ENCODE measurements around the gene VDAC2. TPM values are rescaled to one million over a fixed set of nuclear protein-coding genes. Genes with fewer than 3 reads are reported as not detected.
"Not testable (repeated sequence)": the region's sequence is repeated elsewhere in the genome, so short reads cannot be mapped to it uniquely, and the experiment has no call there.

The VDAC2 gene
- total and polyA plus RNA-seq, 4 experiments from 2014 or later: 76.9 to 192 (median 114) TPM

DNA sequence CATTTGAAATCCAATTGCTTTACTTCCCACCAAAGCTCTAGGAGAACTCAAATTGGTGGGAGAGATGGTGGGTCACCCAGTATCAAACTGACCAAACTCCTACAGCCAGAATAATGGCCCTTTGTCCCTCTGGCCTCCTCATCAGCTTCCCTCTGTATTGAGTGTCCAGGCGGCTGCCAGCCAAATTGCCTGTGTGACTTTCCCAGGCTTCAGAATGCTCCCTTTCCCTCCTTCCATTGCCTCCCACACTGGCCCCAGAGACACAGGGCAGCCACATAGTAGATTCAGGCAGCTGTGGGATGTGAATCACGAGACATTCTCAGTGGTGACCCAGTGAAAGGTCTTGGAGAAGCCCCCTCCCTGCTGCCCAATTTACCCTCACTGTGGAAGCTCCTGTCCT lies 12.7 kb upstream of the VDAC2 start:
- no peaks in the 10 kb centered on the region for H3K9me3 ChIP-seq (ENCODE audit: control insufficient read depth in 1 of 2, low read length in 2 of 2)
- Mint-ChIP-seq H3K36me3 (peaks cover 0 to 9% of the 10 kb centered on the region in 2 donors), H3K4me1 (no peaks in the 10 kb centered on the region), H3K27me3 (no peaks in the 10 kb centered on the region), H3K9me3 (no peaks in the 10 kb centered on the region), H3K4me3 (peak overlapping the region in 1 of 8 donors; percentile 16), H3K27ac (peak overlapping the region in 2 of 7 donors; percentile 13 to 69)
- no peaks in the 10 kb centered on the region for H3K27me3 ChIP-seq (ENCODE audit: insufficient read depth, low read length)
- H3K27ac ChIP-seq (ENCODE audit: low read depth, low read length): no peak overlapping the region
- intact Hi-C loops (cut with micrococcal nuclease): no loop called here
- no peaks in the 10 kb centered on the region for H3K36me3 ChIP-seq (ENCODE audit: insufficient read depth, low read length)
- no peak overlapping the region for H3K4me3 ChIP-seq (ENCODE audit: low read length in 2 of 2)
- CTCF ChIA-PET (ENCODE audit: partially characterized antibody): interaction anchor here (0.8 to 3.0 kb wide), 3 partner anchors 11 to 37 kb away, joined by 3 to 26 read pairs (median 3); partner anchors contain the start of gene COMTD1
- no peaks in the 10 kb centered on the region for H3K4me1 ChIP-seq (ENCODE audit: insufficient read depth, low read length)
- POLR2A ChIA-PET (ENCODE audit: partially characterized antibody): interaction anchor here (0.7 to 1.4 kb wide), 3 partner anchors 9 to 12 kb away, joined by 3 to 4 read pairs (median 3); no protein-coding TSS in a partner anchor
- no peak for DNase-seq

DNA sequence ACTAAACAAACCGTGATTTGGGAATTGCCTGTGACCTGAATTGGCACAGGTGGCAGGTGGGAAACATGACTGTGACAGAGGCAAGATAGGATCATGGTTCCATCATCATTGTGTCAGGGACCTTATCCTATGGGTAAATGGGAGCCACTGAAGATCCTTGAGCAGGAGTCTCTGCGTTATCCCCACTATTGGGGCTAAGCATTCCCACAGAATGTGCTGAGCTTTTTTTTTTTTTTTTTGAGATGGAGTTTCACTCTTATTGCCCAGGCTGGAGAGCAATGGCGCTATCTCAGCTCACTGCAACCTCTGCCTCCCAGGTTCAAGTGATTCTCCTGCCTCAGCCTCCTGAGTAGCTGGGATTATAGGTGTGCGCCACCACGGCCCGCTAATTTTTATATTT lies 10.6 kb upstream of the VDAC2 start:
- POLR2A ChIA-PET (ENCODE audit: partially characterized antibody): interaction anchor here (1.2 to 2.6 kb wide), 2 partner anchors 10 to 12 kb away, joined by 3 to 15 read pairs; partner anchors contain the start of gene VDAC2
- H3K36me3 ChIP-seq (ENCODE audit: insufficient read depth, low read length); intact Hi-C loops (cut with micrococcal nuclease); H3K27me3 ChIP-seq (ENCODE audit: insufficient read depth, low read length); H3K27ac ChIP-seq (ENCODE audit: low read depth, low read length); H3K9me3 ChIP-seq (ENCODE audit: control insufficient read depth in 1 of 2, low read length in 2 of 2); H3K4me3 Mint-ChIP-seq; H3K27me3 Mint-ChIP-seq; H3K36me3 Mint-ChIP-seq; H3K4me1 Mint-ChIP-seq; H3K4me3 ChIP-seq (ENCODE audit: low read length in 2 of 2); H3K9me3 Mint-ChIP-seq; H3K4me1 ChIP-seq (ENCODE audit: insufficient read depth, low read length); DNase-seq: not testable (repeated sequence)
- CTCF ChIA-PET (ENCODE audit: partially characterized antibody): interaction anchor here (1.1 kb wide), 2 partner anchors 28 to 34 kb away, joined by 3 read pairs; no protein-coding TSS in a partner anchor
- H3K27ac Mint-ChIP-seq: peak overlapping the region in 1 of 7 donors; percentile 70

GRCh38 chr10:75201793-75202307 lies 8.7 kb upstream of the VDAC2 start:
- POLR2A ChIA-PET (ENCODE audit: partially characterized antibody): interaction anchor here (2.6 kb wide), 1 partner anchor 8 kb away, joined by 15 read pairs; the partner anchor contains the start of gene VDAC2
- no peaks in the 10 kb centered on the region for H3K36me3 Mint-ChIP-seq
- no peak overlapping the region for H3K4me3 Mint-ChIP-seq
- no peak overlapping the region for H3K4me3 ChIP-seq (ENCODE audit: low read length in 2 of 2)
- H3K9me3 ChIP-seq (ENCODE audit: control insufficient read depth in 1 of 2, low read length in 2 of 2): no peaks in the 10 kb centered on the region
- H3K27me3 ChIP-seq (ENCODE audit: insufficient read depth, low read length): no peaks in the 10 kb centered on the region
- H3K36me3 ChIP-seq (ENCODE audit: insufficient read depth, low read length): no peaks in the 10 kb centered on the region
- H3K27ac Mint-ChIP-seq: peak overlapping the region in 1 of 7 donors; percentile 23
- no peak for DNase-seq
- H3K27me3 Mint-ChIP-seq: no peaks in the 10 kb centered on the region
- H3K9me3 Mint-ChIP-seq: no peaks in the 10 kb centered on the region
- intact Hi-C loops (cut with micrococcal nuclease): no loop called here
- H3K4me1 Mint-ChIP-seq: no peaks in the 10 kb centered on the region
- CTCF ChIA-PET (ENCODE audit: partially characterized antibody): interaction anchor here (1.5 kb wide), 1 partner anchor 14 kb away, joined by 4 read pairs; no protein-coding TSS in a partner anchor
- no peak overlapping the region for H3K27ac ChIP-seq (ENCODE audit: low read depth, low read length)
- H3K4me1 ChIP-seq (ENCODE audit: insufficient read depth, low read length): no peaks in the 10 kb centered on the region

GRCh38 chr10:75202321-75203045 lies 8.1 kb upstream of the VDAC2 start:
- Histone ChIP-seq H3K9me3 (ENCODE audit: control insufficient read depth in 1 of 2, low read length in 2 of 2) (no peaks in the 10 kb centered on the region), H3K27ac (ENCODE audit: low read depth, low read length) (no peak overlapping the region), H3K4me3 (ENCODE audit: low read length in 2 of 2) (no peak overlapping the region), H3K4me1 (ENCODE audit: insufficient read depth, low read length) (no peaks in the 10 kb centered on the region), H3K27me3 (ENCODE audit: insufficient read depth, low read length) (no peaks in the 10 kb centered on the region), H3K36me3 (ENCODE audit: insufficient read depth, low read length) (no peaks in the 10 kb centered on the region)
- DNase-seq: no peak
- H3K27ac Mint-ChIP-seq: peak overlapping the region in 1 of 7 donors; percentile 72
- intact Hi-C loops (cut with micrococcal nuclease): no loop called here
- POLR2A ChIA-PET (ENCODE audit: partially characterized antibody): no interaction called here
- H3K27me3 Mint-ChIP-seq: no peaks in the 10 kb centered on the region
- CTCF ChIA-PET (ENCODE audit: partially characterized antibody): no interaction called here
- H3K4me3 Mint-ChIP-seq: no peak overlapping the region
- H3K9me3 Mint-ChIP-seq: no peaks in the 10 kb centered on the region
- no peaks in the 10 kb centered on the region for H3K36me3 Mint-ChIP-seq
- H3K4me1 Mint-ChIP-seq: no peaks in the 10 kb centered on the region

- DNase-seq; H3K36me3 Mint-ChIP-seq; intact Hi-C loops (cut with micrococcal nuclease); H3K27ac ChIP-seq (ENCODE audit: low read depth, low read length); H3K9me3 Mint-ChIP-seq; H3K4me1 Mint-ChIP-seq; H3K27me3 ChIP-seq (ENCODE audit: insufficient read depth, low read length); H3K9me3 ChIP-seq (ENCODE audit: control insufficient read depth in 1 of 2, low read length in 2 of 2); H3K4me3 ChIP-seq (ENCODE audit: low read length in 2 of 2); H3K4me3 Mint-ChIP-seq; H3K4me1 ChIP-seq (ENCODE audit: insufficient read depth, low read length); H3K36me3 ChIP-seq (ENCODE audit: insufficient read depth, low read length); H3K27me3 Mint-ChIP-seq: not testable (repeated sequence)
- POLR2A ChIA-PET (ENCODE audit: partially characterized antibody): interaction anchor here (1.0 kb wide), 1 partner anchor 13 kb away, joined by 3 read pairs; no protein-coding TSS in a partner anchor
- CTCF ChIA-PET (ENCODE audit: partially characterized antibody): interaction anchor here (10.5 kb wide), 1 partner anchor 15 kb away, joined by 115 read pairs; no protein-coding TSS in a partner anchor
- H3K27ac Mint-ChIP-seq: peak overlapping the region in 2 of 7 donors; percentile 72 to 82
Measured at GRCh38 chr10:75203046-75203620, 7.5 kb upstream of the VDAC2 start.

DNA sequence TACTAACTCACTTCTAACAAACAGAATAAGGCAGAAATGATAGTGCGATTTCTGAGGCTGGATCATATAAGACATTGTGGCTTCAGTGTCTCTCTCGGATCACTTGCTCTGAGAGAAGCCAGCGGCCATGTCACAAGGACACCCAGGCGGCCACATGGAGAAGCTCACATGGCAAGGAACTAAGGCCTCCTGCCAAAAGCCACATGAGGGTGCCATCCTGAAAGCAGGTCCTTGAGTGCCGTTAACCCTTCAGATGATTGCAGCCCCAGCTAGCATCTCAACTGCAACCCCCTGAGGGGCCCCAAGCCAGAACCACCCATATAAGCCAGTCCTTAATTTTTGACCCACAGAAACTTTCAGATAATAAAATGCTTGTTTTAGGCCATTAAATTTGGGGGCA lies 6.9 kb upstream of the VDAC2 start:
- Mint-ChIP-seq H3K4me1 (no peaks in the 10 kb centered on the region), H3K36me3 (no peaks in the 10 kb centered on the region), H3K4me3 (no peak overlapping the region), H3K27me3 (no peaks in the 10 kb centered on the region), H3K9me3 (no peaks in the 10 kb centered on the region), H3K27ac (peak overlapping the region in 1 of 7 donors; percentile 47)
- Histone ChIP-seq H3K27me3 (ENCODE audit: insufficient read depth, low read length) (no peaks in the 10 kb centered on the region), H3K9me3 (ENCODE audit: control insufficient read depth in 1 of 2, low read length in 2 of 2) (no peaks in the 10 kb centered on the region), H3K4me3 (ENCODE audit: low read length in 2 of 2) (no peak overlapping the region), H3K4me1 (ENCODE audit: insufficient read depth, low read length) (no peaks in the 10 kb centered on the region), H3K27ac (ENCODE audit: low read depth, low read length) (no peak overlapping the region), H3K36me3 (ENCODE audit: insufficient read depth, low read length) (no peaks in the 10 kb centered on the region)
- intact Hi-C loops (cut with micrococcal nuclease): no loop called here
- ChIA-PET CTCF (ENCODE audit: partially characterized antibody) (interaction anchor here (10.5 kb wide), 1 partner anchor 15 kb away, joined by 115 read pairs; no protein-coding TSS in a partner anchor), POLR2A (ENCODE audit: partially characterized antibody) (interaction anchor here (1.0 kb wide), 1 partner anchor 13 kb away, joined by 3 read pairs; no protein-coding TSS in a partner anchor)
- no peak for DNase-seq

- peaks cover 3 to 7% (median 4%) of the 10 kb centered on the region in 4 donors for H3K4me1 Mint-ChIP-seq
- Histone ChIP-seq H3K27ac (ENCODE audit: low read depth, low read length) (no peak overlapping the region), H3K36me3 (ENCODE audit: insufficient read depth, low read length) (no peaks in the 10 kb centered on the region), H3K4me1 (ENCODE audit: insufficient read depth, low read length) (peaks cover 7% of the 10 kb centered on the region), H3K4me3 (ENCODE audit: low read length in 2 of 2) (no peak overlapping the region), H3K27me3 (ENCODE audit: insufficient read depth, low read length) (no peaks in the 10 kb centered on the region), H3K9me3 (ENCODE audit: control insufficient read depth in 1 of 2, low read length in 2 of 2) (no peaks in the 10 kb centered on the region)
- intact Hi-C loops (cut with micrococcal nuclease): no loop called here
- H3K27ac Mint-ChIP-seq: peak overlapping the region in 1 of 7 donors; percentile 46
- DNase-seq: no peak
- H3K36me3 Mint-ChIP-seq: peaks cover 0 to 3% of the 10 kb centered on the region in 2 donors
- POLR2A ChIA-PET (ENCODE audit: partially characterized antibody): interaction anchor here (14.2 kb wide), 1 partner anchor 24 kb away, joined by 284 read pairs; the partner anchor contains the start of gene COMTD1
- H3K4me3 Mint-ChIP-seq: no peak overlapping the region
- H3K27me3 Mint-ChIP-seq: no peaks in the 10 kb centered on the region
- CTCF ChIA-PET (ENCODE audit: partially characterized antibody): interaction anchor here (0.8 to 10.5 kb wide), 3 partner anchors 18 to 29 kb away, joined by 3 to 115 read pairs (median 20); partner anchors contain the start of gene COMTD1
- H3K9me3 Mint-ChIP-seq: peaks cover 0 to 2% (median 0%) of the 10 kb centered on the region in 8 donors
Measured at GRCh38 chr10:75205908-75206307, 4.7 kb upstream of the VDAC2 start.

All from CD4-positive, alpha-beta memory T cell (primary cell).